NCI-H1930 (cell line): ENCODE measurements around the gene CFAP107.

ENCODE experiments used
- DNase-seq, 2 experiments: peaks; one replicate each; lab custom pipeline; 2025; lab: John Stamatoyannopoulos, UW

Gene CFAP107

GRCh38 chr1:12741946-12742345 lies 4.1 kb upstream of the CFAP107 start:
- no peak for DNase-seq

GRCh38 chr1:12745126-12745991 lies 641 bp upstream of the CFAP107 start:
- DNase-seq, result peak in 1 of 2 experiments; percentile 41

- no peak for DNase-seq
Measured at GRCh38 chr1:12748778-12749355, 2.9 kb downstream of the CFAP107 start.

GRCh38 chr1:12754738-12755137 lies 8.7 kb downstream of the CFAP107 start:
- DNase-seq, result no peak

- no peak for DNase-seq
Measured at GRCh38 chr1:12756273-12756672, 10.3 kb downstream of the CFAP107 start.

- DNase-seq, result no peak
Measured at GRCh38 chr1:12756768-12757413, 10.9 kb downstream of the CFAP107 start.

GRCh38 chr1:12757836-12758235 lies 11.8 kb downstream of the CFAP107 start:
- no peak for DNase-seq

- no peak for DNase-seq
Measured at GRCh38 chr1:12760256-12760795, 14.3 kb downstream of the CFAP107 start.

- DNase-seq, result no peak
Measured at GRCh38 chr1:12761781-12762180, 15.8 kb downstream of the CFAP107 start.

GRCh38 chr1:12762766-12763165 lies 16.8 kb downstream of the CFAP107 start:
- DNase-seq, result no peak

- DNase-seq, result no peak
Measured at GRCh38 chr1:12763479-12763878, 17.5 kb downstream of the CFAP107 start.

- DNase-seq, result no peak
Measured at GRCh38 chr1:12764016-12764415, 18.0 kb downstream of the CFAP107 start.

- DNase-seq, result no peak
Measured at GRCh38 chr1:12769031-12769430, 23.0 kb downstream of the CFAP107 start.

GRCh38 chr1:12769976-12770505 lies 24.0 kb downstream of the CFAP107 start:
- no peak for DNase-seq

GRCh38 chr1:12770620-12771019 lies 24.6 kb downstream of the CFAP107 start:
- DNase-seq, result no peak

GRCh38 chr1:12771186-12771585 lies 25.2 kb downstream of the CFAP107 start:
- no peak for DNase-seq

GRCh38 chr1:12772520-12772919 lies 26.5 kb downstream of the CFAP107 start:
- DNase-seq, result no peak

- DNase-seq, result no peak
Measured at GRCh38 chr1:12773438-12773837, 27.4 kb downstream of the CFAP107 start, which contains the start of gene PRAMEF12. PRAMEF12 (plus strand) TSS chr1:12773738; CDS start chr1:12774868, 1,130 bp downstream.

GRCh38 chr1:12774801-12775345 lies 28.9 kb downstream of the CFAP107 start:
- DNase-seq, result no peak

- DNase-seq, result no peak
Measured at GRCh38 chr1:12775443-12775842, 29.4 kb downstream of the CFAP107 start.

GRCh38 chr1:12776801-12777557 lies 31.0 kb downstream of the CFAP107 start:
- DNase-seq, result no peak
